Measurements from ENCODE around the gene SHC1.

SHC1 gene

DNA sequence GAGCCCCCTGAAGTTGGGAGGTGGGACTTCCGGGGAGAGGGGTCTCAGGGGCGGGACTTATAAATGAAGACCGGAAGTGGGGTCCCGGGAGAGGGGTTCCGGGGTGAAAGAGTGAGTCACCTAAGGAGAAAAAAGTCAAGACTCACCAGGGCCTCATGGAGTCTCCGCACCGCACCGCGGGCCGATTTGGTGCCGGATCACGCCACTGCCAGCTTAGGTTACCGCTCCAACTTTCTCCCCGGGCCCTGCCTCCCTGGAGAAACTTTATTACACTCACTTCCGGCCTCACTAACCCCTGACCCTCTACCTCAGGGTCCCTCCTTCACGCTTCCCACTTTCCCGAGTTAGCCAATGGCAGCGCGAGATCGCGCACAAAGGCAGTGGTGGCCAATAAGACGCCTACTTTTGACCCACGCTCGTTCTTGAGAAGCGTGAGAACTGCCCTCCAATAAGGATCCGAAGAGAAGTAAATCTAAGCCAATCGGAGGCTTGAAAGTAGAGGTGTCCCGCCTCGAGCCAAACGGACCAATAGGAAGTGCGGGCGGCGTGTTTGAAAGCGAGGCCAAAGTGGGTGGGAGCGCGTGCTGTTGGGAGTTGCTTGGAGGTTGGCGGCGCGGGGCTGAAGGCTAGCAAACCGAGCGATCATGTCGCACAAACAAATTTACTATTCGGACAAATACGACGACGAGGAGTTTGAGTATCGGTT lies 3.7 kb upstream of the SHC1 start, which contains the start of gene CKS1B:
CKS1B (plus strand) TSS at position 580 of the 706 bp plus-strand sequence; CDS start at position 645, 65 bp downstream.
- H3K79me2 ChIP-seq (ENCODE audit: control insufficient read depth, low read length), result peaks cover 89% of the 10 kb centered on the region
- peaks cover 14% of the 10 kb centered on the region; the same call in 1 of the 2 replicates for H4K20me1 ChIP-seq (ENCODE audit: control insufficient read depth, insufficient read depth, low read depth, low read length)
- TF ChIP-seq EZH2phosphoT487 (IDR thresholded peaks at IDR 0.05; ENCODE audit: borderline replicate concordance, low read length), result no peak
- TF ChIP-seq, protein P1, sequence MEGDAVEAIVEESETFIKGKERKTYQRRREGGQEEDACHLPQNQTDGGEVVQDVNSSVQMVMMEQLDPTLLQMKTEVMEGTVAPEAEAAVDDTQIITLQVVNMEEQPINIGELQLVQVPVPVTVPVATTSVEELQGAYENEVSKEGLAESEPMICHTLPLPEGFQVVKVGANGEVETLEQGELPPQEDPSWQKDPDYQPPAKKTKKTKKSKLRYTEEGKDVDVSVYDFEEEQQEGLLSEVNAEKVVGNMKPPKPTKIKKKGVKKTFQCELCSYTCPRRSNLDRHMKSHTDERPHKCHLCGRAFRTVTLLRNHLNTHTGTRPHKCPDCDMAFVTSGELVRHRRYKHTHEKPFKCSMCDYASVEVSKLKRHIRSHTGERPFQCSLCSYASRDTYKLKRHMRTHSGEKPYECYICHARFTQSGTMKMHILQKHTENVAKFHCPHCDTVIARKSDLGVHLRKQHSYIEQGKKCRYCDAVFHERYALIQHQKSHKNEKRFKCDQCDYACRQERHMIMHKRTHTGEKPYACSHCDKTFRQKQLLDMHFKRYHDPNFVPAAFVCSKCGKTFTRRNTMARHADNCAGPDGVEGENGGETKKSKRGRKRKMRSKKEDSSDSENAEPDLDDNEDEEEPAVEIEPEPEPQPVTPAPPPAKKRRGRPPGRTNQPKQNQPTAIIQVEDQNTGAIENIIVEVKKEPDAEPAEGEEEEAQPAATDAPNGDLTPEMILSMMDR (IDR thresholded peaks at IDR 0.05; ENCODE audit: low read depth, low read length, poor library complexity, severe bottlenecking), result no peak
- H3K4me2 ChIP-seq (ENCODE audit: low read length), result peak within 1 kb of the TSS; percentile 83
- H3K9me3 ChIP-seq (ENCODE audit: control insufficient read depth, insufficient read depth, low read length), result no peaks in the 10 kb centered on the region
- H3K9me2 ChIP-seq (replicated peaks; ENCODE audit: control insufficient read depth, low read length), result no peaks in the 10 kb centered on the region
- peaks cover 17% of the 10 kb centered on the region for H3F3A ChIP-seq (ENCODE audit: control insufficient read depth, insufficient read depth)
- no peaks in the 10 kb centered on the region for H3K27me3 ChIP-seq (ENCODE audit: control insufficient read depth, low read length)
- peak within 1 kb of the TSS; percentile 82 for H3K27ac ChIP-seq (ENCODE audit: low read depth, low read length)
- peaks cover 59% of the 10 kb centered on the region for H3K36me3 ChIP-seq (ENCODE audit: control insufficient read depth, low read length)
- peaks cover 54% of the 10 kb centered on the region for H3K4me1 ChIP-seq (ENCODE audit: control insufficient read depth, low read length)
- peak within 1 kb of the TSS; percentile 95 for H3K4me3 ChIP-seq (ENCODE audit: low read length)

DNA sequence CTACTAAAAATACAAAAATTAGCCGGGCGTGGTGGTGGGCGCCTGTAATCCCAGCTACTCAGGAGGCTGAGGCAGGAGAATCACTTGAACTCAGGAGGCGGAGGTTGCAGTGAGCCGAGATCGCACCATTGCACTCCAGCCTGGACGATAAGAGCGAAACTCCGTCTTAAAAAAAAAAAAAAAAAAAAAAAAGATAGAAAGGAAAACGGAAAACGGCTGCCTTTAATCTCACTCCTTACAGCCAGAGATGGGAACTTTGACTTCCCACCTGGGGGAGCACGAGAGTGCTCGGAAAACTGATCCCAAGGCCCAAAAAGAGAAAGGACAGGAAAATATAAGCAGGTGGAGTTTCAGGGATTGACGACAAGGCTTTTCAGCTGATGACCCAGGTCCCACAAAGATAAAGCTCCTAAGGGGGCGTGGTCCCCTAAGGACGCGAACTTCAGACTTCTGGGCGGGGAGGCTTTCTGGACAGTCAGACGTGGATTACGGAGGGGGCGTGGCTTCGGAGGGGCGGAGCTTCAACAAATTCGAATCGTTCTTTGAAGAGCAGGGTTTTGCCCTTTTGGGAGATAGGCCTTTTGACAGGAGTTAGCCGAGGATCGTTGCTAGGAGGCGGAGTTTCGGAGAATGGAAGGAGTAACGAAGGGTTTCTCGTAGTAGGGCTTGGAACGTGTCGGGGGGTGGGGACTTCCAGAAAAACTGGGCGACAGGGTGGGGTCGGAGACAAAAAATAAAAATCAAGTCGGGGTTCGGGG lies 3.0 kb upstream of the SHC1 start:
- peaks cover 14% of the 10 kb centered on the region; the same call in 1 of the 2 replicates for H4K20me1 ChIP-seq (ENCODE audit: control insufficient read depth, insufficient read depth, low read depth, low read length)
- H3K4me1 ChIP-seq (ENCODE audit: control insufficient read depth, low read length), result peaks cover 54% of the 10 kb centered on the region
- peak overlapping the region; percentile 95 for H3K4me3 ChIP-seq (ENCODE audit: low read length)
- no peaks in the 10 kb centered on the region for H3K27me3 ChIP-seq (ENCODE audit: control insufficient read depth, low read length)
- H3K36me3 ChIP-seq (ENCODE audit: control insufficient read depth, low read length), result peaks cover 61% of the 10 kb centered on the region
- H3F3A ChIP-seq (ENCODE audit: control insufficient read depth, insufficient read depth), result peaks cover 15% of the 10 kb centered on the region
- peak overlapping the region; percentile 82 for H3K27ac ChIP-seq (ENCODE audit: low read depth, low read length)
- H3K4me2 ChIP-seq (ENCODE audit: low read length), result peak overlapping the region; percentile 70
- H3K9me3 ChIP-seq (ENCODE audit: control insufficient read depth, insufficient read depth, low read length), result no peaks in the 10 kb centered on the region
- peaks cover 88% of the 10 kb centered on the region for H3K79me2 ChIP-seq (ENCODE audit: control insufficient read depth, low read length)
- no peaks in the 10 kb centered on the region for H3K9me2 ChIP-seq (replicated peaks; ENCODE audit: control insufficient read depth, low read length)
- TF ChIP-seq, protein P1 (IDR thresholded peaks at IDR 0.05; ENCODE audit: low read depth, low read length, poor library complexity, severe bottlenecking), result peak; percentile 36
- TF ChIP-seq EZH2phosphoT487 (IDR thresholded peaks at IDR 0.05; ENCODE audit: borderline replicate concordance, low read length), result no peak

DNA sequence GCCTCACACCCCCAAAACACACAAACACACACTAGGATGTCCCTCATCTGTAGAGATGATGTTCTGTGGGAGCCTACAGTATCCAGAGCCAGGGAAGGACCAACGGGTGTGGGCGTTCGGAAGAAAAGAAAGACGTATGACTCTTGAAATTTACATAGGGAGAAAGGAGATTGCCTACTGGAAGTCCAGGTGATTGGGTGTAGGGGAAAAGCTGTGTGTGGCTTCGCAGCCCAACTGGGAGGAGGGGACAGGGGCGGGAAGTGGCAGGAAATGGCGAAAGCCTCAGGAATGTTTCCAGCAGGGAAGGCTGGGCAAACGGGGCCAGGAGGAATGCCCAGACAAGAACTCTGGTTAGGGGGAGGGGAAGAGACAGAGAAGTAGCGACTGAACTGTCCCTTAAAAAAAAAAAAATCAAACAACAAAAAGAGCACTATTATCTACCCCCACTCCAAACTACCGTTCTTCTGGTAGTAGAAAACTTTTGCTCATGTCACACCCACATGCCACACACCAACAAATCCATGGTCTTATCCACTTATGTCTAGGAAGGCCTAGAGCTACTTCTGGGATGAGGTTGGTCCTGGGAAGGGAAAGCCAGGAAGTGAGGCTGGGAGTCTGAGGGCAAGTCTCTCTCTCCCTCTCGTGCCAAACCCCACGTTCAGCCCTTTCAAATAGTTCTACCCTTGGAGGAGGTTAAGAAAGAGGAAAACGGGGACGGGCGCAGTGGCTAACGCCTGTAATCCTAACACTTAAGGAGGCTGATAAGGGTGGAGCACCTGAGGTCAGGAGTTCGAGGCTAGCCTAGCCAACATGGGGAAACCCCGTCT lies 2.2 kb upstream of the SHC1 start:
- peaks cover 80% of the 10 kb centered on the region for H3K79me2 ChIP-seq (ENCODE audit: control insufficient read depth, low read length)
- no peak for TF ChIP-seq EZH2phosphoT487 (IDR thresholded peaks at IDR 0.05; ENCODE audit: borderline replicate concordance, low read length)
- TF ChIP-seq, protein P1 (IDR thresholded peaks at IDR 0.05; ENCODE audit: low read depth, low read length, poor library complexity, severe bottlenecking), result no peak
- H3K27ac ChIP-seq (ENCODE audit: low read depth, low read length), result no peak overlapping the region
- H3K4me1 ChIP-seq (ENCODE audit: control insufficient read depth, low read length), result peaks cover 48% of the 10 kb centered on the region
- peaks cover 61% of the 10 kb centered on the region for H3K36me3 ChIP-seq (ENCODE audit: control insufficient read depth, low read length)
- H3K9me2 ChIP-seq (replicated peaks; ENCODE audit: control insufficient read depth, low read length), result no peaks in the 10 kb centered on the region
- H3K9me3 ChIP-seq (ENCODE audit: control insufficient read depth, insufficient read depth, low read length), result no peaks in the 10 kb centered on the region
- peaks cover 8% of the 10 kb centered on the region for H3F3A ChIP-seq (ENCODE audit: control insufficient read depth, insufficient read depth)
- H4K20me1 ChIP-seq (ENCODE audit: control insufficient read depth, insufficient read depth, low read depth, low read length), result peaks cover 14% of the 10 kb centered on the region; the same call in 1 of the 2 replicates
- peak overlapping the region; percentile 70 for H3K4me2 ChIP-seq (ENCODE audit: low read length)
- H3K27me3 ChIP-seq (ENCODE audit: control insufficient read depth, low read length), result no peaks in the 10 kb centered on the region
- H3K4me3 ChIP-seq (ENCODE audit: low read length), result peak overlapping the region; percentile 95

All from DOHH2 (cell line).